Colon (tissue), 2 donors: ENCODE measurements around the gene BICRA.

ENCODE experiments used
- FAIRE-seq: peaks from 2 replicates; lab custom pipeline; 2012; peaks lifted over from hg19 to GRCh38; lab: Jason Lieb, UNC
- donor health status: control.
- donor health status: control.

The BICRA gene

DNA sequence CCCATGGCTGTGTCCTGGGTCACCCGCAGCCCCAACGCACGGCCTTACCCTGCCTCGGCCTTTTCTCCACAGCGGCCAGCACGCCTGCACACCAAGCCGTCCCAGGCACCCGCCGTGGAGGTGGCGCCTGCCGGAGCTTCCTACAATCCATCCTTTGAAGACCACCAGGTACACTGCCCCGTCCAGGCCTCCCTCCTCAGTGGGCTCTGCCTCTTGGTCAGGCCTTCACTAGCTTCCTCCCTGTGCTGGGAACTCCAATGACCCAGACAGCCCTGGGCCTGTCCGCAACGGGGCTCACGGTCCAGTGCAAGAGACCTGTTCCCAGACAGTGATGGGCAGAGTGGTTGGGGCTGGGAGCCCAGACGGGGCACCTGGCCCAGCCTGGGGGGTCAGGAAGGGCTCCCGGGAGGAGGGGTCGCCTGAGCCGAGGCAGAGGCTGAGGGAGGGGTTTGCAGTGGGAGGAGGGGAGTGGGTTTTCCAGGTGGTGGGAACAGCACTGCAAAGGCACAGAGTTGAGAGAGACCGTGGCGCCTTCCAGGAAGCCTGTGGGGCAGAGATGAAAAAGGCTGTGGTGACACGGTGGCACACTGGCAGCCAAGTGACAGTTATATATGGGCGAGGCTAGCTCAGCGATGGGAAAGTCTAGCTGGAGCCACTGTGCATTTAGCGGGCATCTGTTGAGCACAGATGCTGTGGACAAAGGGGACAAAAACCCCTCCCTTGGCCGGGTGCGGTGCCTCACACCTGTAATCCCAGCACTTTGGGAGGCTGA, 143.7 kb downstream of the BICRA start:
- no peak for FAIRE-seq
